GM19468 (cell line): ENCODE results near the gene LDLRAD4.

Experiments
- ATAC-seq: cut with Tn5 transposase; IDR thresholded peaks from one replicate; pipeline ENCODE4 v1.9.1; 2021; ENCODE audit warnings: mild to moderate bottlenecking, moderate library complexity, moderate number of reproducible peaks; ENCODE audit not compliant: unreplicated experiment; ENCODE audit errors: extremely low read depth

The LDLRAD4 gene

GRCh38 chr18:13572148-13572547 is 353.6 kb downstream of the LDLRAD4 start:
- no peak for ATAC-seq

DNA sequence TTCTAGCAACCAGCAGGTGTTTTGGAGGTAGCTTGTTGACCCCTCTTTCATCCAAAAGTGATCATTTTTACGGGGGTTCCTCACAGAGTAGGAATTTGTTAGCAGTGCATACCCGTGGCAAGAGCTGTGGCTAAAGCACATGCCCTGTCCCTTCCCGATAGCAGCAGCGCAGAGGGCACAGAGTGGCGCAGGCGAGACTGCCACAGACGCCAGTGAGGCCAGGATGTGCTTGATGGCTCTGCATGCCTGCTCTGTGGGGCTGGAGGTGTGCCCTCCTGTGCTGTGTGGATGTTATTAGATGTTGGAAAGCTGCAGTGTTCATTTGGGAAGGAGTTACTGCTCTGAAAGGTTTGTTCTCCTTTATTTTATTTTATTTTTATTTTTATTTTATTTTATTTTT is 354.2 kb downstream of the LDLRAD4 start:
- ATAC-seq = no peak

DNA sequence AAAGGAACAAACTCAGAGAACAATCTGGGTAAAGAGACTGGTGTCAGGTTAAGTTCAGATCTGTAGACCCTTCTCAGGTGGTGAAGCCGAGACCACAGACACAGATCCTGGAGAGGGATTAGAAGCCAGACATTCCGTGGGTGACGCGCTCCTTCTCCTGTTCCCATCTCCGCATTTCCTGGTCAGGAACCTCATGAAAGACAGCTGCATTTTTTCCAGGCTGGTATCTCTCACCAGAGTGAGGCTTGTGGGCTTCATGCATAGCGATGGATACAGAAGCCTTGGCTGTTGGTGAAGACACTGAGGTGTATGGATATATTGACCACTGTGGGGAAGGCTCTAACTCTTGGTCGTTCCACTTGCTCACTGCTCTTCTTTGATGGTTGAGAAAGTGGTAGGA is 355.2 kb downstream of the LDLRAD4 start:
- ATAC-seq = no peak

- no peak for ATAC-seq
Observed at GRCh38 chr18:13574355-13574754, 355.8 kb downstream of the LDLRAD4 start.

DNA sequence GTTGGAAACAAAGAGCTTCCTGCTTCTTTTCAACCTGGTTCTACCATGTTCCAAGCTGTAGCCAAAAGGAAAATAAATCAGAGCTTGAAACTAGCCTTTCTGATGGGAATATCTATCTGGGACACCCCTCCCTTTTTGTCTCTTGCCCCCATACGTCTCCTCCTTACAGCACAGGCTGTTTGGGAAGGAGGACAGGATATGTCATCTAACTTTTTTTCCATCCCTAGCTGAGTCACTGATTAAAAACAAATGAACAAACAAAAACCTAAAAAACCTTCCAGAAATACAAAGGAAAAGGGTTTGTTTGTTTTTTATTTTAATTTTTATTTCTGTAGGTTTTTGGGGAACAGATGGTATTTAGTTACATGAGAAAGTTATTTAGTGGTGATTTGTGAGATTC is 356.2 kb downstream of the LDLRAD4 start:
- ATAC-seq = no peak

DNA sequence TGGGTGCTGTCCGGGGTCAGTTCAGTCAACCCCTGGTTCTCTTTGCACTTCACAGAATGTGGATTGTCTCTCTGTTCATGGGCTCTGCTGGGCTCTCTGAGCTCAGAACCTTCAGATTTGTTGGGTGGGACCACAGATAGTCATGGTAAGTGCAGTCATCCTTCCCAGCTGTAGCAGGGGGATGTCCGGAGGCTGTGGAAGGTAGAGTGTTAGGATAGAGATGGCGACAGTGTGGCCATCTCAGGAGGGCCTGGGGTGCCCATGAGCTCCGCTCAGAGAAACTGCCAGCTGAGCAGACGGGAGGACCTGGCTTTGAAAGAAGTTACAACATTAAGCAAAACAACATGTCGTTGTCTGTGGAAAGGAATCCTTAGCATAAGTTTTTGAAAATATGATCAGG is 358.0 kb downstream of the LDLRAD4 start:
- no peak for ATAC-seq

- ATAC-seq = peak; percentile 81
Observed at GRCh38 chr18:13577091-13577697, 358.6 kb downstream of the LDLRAD4 start.

- ATAC-seq = no peak
Observed at GRCh38 chr18:13577781-13578180, 359.2 kb downstream of the LDLRAD4 start.

- ATAC-seq = no peak
Observed at GRCh38 chr18:13578400-13578799, 359.8 kb downstream of the LDLRAD4 start.

DNA sequence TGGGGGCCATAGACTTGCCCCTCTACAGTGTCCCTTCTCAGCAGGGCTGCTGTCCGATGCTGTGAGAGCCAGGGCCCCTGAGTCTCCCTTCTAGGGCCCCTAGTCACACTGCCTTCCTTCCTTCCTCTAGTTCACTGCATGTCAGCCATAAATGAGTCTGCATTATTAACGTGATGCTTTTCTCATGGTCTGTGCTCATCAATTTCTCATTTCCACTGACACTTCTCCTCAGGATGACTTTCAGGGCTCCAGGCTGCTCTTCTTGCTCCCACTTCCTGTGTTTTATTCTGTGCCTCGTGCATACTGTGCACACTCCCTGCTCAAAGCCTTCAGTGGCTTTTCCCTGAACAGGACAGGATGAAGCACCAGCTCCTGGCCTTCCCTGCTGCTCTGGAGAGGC is 361.3 kb downstream of the LDLRAD4 start:
- ATAC-seq = no peak

DNA sequence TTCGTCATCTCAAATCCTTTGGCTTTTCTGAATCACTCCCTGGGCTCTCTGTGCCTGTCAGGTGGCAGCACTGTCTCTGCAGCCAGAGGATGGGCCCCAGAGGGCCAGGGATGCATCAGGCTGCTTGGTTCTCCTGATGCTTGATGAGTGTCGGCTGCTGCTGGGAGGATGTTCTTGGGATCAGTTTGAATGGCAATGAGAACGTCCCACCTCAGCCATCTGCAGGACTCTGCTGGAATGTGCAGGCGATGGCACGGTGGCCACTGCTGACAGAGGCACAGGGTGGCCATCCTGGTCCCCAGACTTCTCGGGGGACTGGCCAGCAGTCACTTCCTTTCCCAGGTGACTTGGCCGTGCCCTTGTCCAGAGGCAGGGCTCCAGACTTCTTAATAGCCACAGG is 361.8 kb downstream of the LDLRAD4 start:
- no peak for ATAC-seq

DNA sequence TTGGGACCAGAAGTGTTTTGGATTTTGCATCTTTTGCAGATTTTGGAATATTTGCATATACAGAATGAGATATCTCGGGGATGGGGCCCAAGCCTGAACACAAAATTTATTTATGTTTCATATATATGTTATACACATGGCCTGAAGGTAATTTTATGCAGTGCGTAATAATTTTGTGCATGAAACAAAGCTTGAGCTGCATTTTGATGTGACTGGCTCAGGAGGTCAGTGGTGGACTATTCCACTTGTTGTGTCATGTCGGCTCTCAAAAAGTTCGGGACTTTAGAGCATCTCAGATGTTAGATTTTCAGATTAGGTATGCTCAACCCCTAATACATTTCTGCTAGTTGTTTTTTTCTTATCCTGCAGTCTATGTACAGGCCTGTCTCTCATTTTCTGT is 362.4 kb downstream of the LDLRAD4 start:
- ATAC-seq = no peak

DNA sequence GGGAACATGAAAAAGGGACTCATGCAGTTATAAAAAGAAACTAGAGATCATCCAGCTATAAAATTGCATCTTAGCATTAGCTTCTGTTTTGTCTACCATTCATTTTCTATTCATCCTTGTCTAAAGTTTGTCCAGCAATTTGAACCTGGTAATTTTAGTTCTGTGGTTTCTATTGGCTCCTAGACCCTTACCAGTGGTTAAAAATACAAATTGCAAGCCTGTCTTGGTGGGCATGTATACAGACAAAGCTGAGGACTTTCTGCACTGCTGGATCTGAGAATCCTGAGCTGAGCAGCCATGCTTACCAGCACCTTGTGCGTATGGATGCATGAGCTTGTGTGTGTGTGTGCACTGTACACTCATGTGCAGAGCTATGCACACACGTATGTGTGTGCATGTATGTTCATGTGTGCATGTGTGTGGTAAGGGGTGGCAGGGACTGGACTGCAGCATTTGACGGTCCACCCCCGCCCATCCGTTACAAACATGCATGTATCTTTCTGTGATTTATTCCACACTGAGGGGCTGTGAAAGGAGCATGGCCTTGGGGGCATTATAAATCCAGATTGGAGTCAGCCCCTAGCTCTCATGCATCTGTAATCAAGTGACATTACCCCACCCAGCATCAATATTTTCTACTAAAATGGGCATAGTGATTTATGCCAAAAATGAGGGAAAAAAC is 363.1 kb downstream of the LDLRAD4 start:
- ATAC-seq = no peak

GRCh38 chr18:13582178-13582670 is 363.7 kb downstream of the LDLRAD4 start:
- ATAC-seq = no peak

GRCh38 chr18:13583576-13584550 is 365.3 kb downstream of the LDLRAD4 start:
- ATAC-seq = no peak

- ATAC-seq = no peak
Observed at GRCh38 chr18:13584825-13585224, 366.3 kb downstream of the LDLRAD4 start.

DNA sequence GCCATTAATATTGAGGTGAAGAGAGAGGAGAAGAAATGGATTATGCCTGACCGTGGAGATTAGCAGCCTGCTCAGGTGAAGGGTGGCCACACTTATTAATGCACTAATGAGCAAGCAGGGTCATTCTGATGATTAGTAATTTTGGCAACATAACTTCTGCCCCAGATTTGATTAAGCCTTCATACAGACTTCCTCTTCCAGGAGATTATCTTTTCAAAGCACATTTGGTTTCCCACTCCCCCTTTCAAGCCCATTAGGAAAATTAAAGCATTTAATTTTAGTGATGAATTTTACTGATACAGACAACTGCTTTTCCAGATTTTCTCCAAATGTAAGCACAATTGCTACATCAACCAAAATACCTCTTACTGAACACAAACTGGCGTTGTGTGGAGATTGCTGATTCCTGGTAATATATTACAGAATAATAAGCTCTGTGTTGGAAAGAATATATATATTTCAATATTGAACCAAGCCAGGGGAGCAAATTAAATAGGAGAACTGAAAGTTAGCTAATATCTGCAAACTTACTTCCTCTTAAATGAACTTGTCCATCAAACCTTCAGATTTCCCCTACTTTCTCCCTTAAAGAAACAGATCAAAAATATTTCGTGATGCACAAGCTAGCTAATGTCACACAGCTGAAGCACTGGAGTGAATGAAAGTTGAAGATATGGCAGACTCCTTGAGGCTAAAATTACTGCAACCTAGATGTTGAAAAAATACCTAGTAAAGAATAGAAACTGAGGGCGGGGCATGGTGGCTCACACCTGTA is 367.0 kb downstream of the LDLRAD4 start:
- no peak for ATAC-seq

GRCh38 chr18:13587001-13587400 is 368.4 kb downstream of the LDLRAD4 start:
- no peak for ATAC-seq

- ATAC-seq = no peak
Observed at GRCh38 chr18:13587477-13587876, 368.9 kb downstream of the LDLRAD4 start.

GRCh38 chr18:13587937-13588336 is 369.4 kb downstream of the LDLRAD4 start:
- no peak for ATAC-seq
